GM21515 (cell line): ENCODE results near the gene MADCAM1.

Experiments
- ATAC-seq: cut with Tn5 transposase; IDR thresholded peaks from one replicate; pipeline ENCODE4 v1.9.1; 2021; ENCODE audit not compliant: unreplicated experiment

The MADCAM1 gene

GRCh38 chr19:531009-531752 lies 34.9 kb downstream of the MADCAM1 start:
- ATAC-seq: peak; percentile 56

DNA sequence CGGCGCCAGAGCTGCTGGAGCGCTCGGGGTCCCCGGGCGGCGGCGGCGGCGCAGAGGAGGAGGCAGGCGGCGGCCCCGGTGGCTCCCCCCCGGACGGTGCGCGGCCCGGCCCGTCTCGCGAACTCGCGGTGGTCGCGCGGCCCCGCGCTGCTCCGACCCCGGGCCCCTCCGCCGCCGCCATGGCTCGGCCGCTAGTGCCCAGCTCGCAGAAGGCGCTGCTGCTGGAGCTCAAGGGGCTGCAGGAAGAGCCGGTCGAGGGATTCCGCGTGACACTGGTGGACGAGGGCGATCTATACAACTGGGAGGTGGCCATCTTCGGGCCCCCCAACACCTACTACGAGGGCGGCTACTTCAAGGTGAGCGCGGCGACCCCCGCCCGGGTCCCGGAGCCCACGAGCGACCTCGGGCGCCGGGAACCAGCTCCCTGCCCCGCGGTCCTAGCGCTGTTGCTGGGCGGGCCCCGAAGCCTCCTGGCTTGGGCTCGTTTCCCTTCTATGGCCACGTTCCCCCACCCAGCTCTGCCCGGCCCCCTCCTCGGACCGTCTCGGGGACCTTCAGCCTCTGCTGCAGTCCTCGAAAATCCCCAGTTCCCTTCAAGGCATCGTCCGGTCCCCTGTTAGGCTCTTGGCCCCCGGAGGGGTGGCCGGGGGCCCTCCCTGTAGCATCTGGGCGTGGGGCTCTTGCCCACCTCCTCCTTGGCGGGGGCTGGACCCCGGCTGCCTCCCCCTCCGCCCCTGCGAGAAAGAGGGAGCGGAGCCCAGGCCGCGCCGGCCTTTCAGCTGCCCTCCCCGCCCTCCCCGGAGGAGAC lies 35.7 kb downstream of the MADCAM1 start, which contains the start of gene CDC34:
Gene CDC34, plus strand, starts transcription at position 8 of the 808 bp plus-strand sequence. Its CDS starts 172 bp downstream, at position 180.
- ATAC-seq: peak; percentile 46

- ATAC-seq: no peak
These were observed 36.5 kb downstream of the MADCAM1 start for GRCh38 chr19:532561-533363.

DNA sequence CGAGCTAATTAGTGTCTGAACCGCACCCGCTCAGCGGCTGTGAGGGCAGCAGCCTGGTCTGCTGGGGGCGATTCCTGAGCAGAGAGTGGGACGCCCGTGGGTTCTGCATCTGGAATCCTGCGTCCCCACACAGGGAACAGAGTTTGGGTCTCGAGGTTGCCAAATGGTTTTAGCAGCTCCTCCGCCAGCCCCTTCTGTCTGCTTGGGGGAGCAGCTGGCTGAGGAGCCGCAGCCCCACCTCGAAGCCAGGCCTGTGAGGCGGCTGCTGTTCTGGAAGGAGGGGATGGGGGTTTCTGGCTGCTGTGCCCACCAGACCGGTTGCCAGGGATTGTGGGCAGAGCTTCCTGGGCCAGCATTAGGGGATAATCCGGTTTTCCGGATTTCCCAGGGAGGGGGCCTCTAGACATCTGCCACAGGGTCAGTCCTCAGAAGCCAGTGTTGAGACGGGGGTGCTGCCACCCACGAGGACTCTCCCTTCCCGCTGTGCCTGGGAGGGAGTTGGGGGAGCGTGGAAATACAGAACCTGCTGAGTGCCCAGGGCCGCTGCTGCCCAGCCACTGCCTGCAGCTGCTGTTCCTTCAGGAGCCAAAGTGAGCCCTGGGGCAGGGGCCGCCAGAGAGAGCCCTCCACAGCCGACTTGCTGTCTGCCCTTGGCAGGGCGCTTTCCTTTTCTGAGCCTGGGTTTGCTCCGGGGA lies 37.2 kb downstream of the MADCAM1 start:
- no peak for ATAC-seq

DNA sequence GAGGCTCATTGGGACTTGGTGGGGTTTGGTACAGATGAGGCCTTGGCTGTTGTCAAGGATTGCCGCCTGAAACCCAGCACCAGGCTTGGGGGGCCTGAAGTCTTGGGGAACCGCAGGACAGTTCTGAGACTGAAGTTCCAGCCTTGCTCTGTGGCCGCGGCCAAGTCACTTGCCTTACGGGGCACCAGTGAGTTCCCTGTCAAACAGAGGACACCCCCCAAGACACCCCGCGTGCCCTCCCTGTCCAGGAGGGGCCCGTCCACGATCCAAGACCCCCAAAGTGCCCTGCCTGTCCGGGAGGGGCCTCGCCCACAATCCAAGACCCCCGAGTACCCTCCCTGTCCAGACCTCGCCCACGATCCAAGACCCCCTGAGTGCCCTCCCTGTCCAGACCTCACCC lies 37.8 kb downstream of the MADCAM1 start:
- ATAC-seq: no peak

GRCh38 chr19:535017-535835 lies 38.9 kb downstream of the MADCAM1 start:
- no peak for ATAC-seq

GRCh38 chr19:536031-536880 lies 40.0 kb downstream of the MADCAM1 start:
- ATAC-seq: no peak

GRCh38 chr19:536881-537404 lies 40.7 kb downstream of the MADCAM1 start:
- ATAC-seq: no peak

GRCh38 chr19:538641-539428 lies 42.5 kb downstream of the MADCAM1 start:
- ATAC-seq: no peak

- no peak for ATAC-seq
These were observed 43.2 kb downstream of the MADCAM1 start for GRCh38 chr19:539429-540030.

GRCh38 chr19:540867-541637 lies 44.8 kb downstream of the MADCAM1 start:
- no peak for ATAC-seq

DNA sequence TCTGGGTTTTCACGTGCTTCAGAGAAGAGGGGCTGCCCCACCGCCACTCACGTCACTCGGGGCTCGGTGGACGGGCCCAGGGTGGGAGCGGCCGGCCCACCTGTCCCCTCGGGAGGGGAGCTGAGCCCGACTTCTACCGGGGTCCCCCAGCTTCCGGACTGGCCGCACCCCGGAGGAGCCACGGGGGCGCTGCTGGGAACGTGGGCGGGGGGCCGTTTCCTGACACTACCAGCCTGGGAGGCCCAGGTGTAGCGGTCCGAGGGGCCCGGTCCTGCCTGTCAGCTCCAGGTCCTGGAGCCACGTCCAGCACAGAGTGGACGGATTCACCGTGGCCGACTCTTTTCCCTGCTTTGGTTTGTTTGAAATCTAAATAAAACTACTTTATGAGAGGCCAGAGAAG lies 45.4 kb downstream of the MADCAM1 start:
- no peak for ATAC-seq

DNA sequence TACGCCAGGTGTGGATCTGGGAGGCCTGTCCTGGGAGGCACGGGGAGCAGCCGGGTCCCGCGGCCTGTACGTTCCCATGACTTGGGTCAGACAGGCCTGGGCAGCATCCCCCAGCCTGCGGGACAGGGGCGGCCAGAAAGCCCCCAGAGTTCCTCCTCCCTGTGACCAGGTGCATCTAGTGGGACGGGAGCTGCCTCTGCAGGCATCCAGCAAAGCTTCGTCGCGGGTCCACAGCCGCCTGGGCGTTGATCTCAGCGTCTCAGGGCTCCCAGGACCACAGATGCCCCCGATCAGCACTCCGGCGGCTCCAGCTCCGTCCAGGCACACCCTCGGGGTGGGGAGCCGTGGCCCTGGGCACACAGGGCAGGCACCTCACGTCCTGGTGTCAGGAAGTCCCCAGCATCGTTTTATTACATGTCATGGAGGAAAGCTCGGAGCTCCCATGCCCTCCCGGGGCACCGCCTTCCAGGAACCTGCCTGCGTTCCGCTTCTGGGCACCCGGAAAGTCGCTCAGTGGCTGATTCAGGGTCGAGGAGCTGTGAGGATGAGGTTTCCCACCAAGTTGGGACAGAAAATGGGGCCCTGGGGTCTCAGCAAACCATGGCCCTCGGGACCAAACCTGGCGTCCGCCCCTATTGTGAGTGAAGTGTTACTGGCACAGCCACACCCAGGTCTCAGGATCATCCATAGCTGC lies 46.0 kb downstream of the MADCAM1 start:
- ATAC-seq: no peak

DNA sequence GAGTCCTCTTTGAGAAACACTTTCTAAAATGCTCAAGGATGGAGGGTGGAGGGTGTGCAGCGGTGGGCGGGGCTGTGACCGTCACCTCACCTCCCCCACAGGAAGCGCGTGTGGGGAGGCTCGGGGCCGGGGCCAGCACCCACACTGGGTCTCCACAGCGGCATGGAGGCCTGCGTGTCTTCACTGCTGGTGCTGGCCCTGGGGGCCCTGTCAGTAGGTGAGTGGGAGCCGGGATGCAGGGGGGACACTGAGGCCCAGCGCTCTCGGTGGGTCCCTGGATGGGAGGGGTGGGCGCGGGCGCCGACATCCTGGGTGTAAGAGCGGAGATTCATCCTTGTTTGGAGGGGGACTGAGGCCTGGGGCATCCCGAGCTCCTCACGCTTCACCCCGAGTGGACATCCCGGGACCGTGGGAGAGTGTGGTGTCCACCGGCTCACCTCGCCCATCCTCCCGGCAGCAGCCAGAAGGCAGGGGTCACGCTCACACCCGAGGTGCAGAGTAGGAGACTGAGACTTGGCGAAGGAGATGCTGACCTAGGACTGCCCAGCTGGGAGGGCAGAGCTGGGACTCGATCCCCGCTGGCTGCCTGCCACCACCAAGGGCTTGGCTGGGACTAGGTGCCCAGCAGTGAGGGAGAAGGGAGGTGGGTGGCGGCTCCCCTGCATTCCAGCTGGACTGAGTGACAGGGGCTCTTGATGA lies 47.8 kb downstream of the MADCAM1 start, which contains the start of gene GZMM:
Gene GZMM, plus strand, starts transcription at position 144 of the 699 bp plus-strand sequence. Its CDS starts 19 bp downstream, at position 163.
- ATAC-seq: no peak

- ATAC-seq: no peak
These were observed 50.8 kb downstream of the MADCAM1 start for GRCh38 chr19:547117-547516.
